ENCODE data around the gene RPL41.

DNA sequence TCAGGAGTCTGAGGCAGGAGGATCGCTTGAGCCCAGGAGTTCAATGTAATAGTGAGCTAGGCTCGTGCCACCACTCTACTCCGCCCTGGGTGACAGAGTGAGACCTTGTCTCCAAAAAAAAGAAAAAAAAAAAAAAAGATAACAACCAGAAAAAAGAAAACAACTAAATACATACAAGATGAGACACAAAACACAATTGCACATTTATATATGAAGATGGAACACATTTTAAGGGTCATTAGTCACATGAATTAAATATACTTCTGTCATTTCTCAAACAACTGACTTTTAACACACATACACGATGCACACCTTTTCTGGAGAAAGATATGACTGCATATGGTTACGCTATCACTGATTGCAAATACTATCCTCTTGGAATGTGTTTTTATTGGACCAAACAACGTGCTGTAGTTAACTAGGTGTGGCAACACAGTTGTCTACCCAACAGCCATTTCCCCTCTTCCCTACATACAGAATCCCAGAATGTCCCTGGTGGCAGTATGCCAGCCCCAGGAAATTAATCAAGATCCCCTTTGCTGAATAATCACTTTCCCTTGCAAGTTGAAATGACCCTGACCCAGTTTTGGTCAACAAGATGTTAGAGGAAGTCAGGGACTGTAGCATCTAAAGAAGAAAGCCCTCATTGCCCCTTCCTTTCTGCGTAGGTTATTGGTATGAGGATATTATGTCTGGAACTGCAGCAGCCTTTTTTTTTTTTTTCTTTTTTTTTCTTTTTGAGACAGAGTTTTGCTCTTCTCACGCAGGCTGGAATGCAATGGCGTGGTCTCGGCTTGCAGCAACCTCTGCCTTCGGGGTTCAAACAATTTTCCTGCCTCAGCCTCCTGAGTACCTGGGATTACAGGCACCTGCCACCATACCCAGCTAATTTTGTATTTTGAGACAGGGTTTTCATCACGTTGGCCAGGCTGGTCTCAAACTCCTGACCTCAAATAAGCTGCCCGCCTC is 30.3 kb downstream of the RPL41 start:
- TF ChIP-seq YY1 (IDR thresholded peaks at IDR 0.05; ENCODE audit: low read depth) (no peak), RAD21 (IDR thresholded peaks at IDR 0.05; ENCODE audit: low read depth) (no peak), CEBPB (IDR thresholded peaks at IDR 0.05) (no peak), TAF1 (IDR thresholded peaks at IDR 0.05; ENCODE audit: low read depth) (no peak), ZBTB7A (IDR thresholded peaks at IDR 0.05; ENCODE audit: low read depth) (no peak), EGR1 (IDR thresholded peaks at IDR 0.05) (no peak), EP300 (IDR thresholded peaks at IDR 0.05; ENCODE audit: borderline replicate concordance) (no peak), CREB1 (IDR thresholded peaks at IDR 0.05; ENCODE audit: low read depth) (no peak), TEAD4 (IDR thresholded peaks at IDR 0.05) (no peak)
- TF ChIP-seq, protein P1, sequence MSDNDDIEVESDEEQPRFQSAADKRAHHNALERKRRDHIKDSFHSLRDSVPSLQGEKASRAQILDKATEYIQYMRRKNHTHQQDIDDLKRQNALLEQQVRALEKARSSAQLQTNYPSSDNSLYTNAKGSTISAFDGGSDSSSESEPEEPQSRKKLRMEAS (IDR thresholded peaks at IDR 0.05): no peak
- TF ChIP-seq, protein P2, sequence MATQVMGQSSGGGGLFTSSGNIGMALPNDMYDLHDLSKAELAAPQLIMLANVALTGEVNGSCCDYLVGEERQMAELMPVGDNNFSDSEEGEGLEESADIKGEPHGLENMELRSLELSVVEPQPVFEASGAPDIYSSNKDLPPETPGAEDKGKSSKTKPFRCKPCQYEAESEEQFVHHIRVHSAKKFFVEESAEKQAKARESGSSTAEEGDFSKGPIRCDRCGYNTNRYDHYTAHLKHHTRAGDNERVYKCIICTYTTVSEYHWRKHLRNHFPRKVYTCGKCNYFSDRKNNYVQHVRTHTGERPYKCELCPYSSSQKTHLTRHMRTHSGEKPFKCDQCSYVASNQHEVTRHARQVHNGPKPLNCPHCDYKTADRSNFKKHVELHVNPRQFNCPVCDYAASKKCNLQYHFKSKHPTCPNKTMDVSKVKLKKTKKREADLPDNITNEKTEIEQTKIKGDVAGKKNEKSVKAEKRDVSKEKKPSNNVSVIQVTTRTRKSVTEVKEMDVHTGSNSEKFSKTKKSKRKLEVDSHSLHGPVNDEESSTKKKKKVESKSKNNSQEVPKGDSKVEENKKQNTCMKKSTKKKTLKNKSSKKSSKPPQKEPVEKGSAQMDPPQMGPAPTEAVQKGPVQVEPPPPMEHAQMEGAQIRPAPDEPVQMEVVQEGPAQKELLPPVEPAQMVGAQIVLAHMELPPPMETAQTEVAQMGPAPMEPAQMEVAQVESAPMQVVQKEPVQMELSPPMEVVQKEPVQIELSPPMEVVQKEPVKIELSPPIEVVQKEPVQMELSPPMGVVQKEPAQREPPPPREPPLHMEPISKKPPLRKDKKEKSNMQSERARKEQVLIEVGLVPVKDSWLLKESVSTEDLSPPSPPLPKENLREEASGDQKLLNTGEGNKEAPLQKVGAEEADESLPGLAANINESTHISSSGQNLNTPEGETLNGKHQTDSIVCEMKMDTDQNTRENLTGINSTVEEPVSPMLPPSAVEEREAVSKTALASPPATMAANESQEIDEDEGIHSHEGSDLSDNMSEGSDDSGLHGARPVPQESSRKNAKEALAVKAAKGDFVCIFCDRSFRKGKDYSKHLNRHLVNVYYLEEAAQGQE (IDR thresholded peaks at IDR 0.05; ENCODE audit: low read depth): no peak
